Measurements from ENCODE around the gene JPT1.
A peak's percentile ranks its signal among the peaks of the same experiment; 100 is the strongest.

DNA sequence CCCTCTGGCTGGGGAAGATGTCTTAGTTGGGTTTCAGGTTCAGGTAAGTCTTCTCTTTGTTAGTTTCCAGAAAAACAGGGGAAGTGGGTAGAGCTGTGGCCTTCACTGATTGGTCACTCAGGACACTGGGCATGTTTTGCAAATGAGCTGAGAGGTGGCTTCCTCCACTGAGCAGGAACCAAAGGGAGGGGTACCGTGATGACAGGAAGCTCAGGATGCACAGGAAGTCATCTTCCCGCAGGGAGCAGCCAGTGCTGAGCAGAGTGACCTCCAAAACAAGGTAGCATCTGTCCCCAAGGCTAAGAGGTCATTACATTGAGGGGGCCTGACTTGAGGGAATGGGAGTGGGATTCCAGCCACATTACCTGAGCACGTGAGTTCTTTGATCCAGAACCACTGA, 28.3 kb downstream of the JPT1 start:
- TF ChIP-seq POLR2A (IDR thresholded peaks at IDR 0.05; ENCODE audit: low read depth, low read length) (no peak), POLR2AphosphoS5 (IDR thresholded peaks at IDR 0.05; ENCODE audit: low read depth, low read length) (0 out of 2 replicates have a peak, but pooled peaks have one; percentile 38)
